ENCODE measurements around the gene PCDH9. TPM values are rescaled to one million over a fixed set of nuclear protein-coding genes. Genes with fewer than 3 reads are reported as not detected.

Gene PCDH9
- total RNA-seq = 0.81 and 3.1 TPM in 2 replicates

GRCh38 chr13:67229481-67230403 lies at the start of gene PCDH9:
Gene PCDH9 (minus strand): TSS chr13:67230336. CDS start chr13:67228440, 1,896 bp downstream.

Data from bladder microvascular endothelial cell (primary cell).